K562 (cell line): ENCODE results near the gene MIEF2. TPM values are rescaled to one million over a fixed set of nuclear protein-coding genes. Genes with fewer than 3 reads are reported as not detected.

Experiments used
- ATAC-seq: fragments of 200-7000 bp; cut with Tn5 transposase; 3 replicates; pipeline ENCODE4 v1.9.1; 2020; ENCODE audit warnings: moderate library complexity
- BruUV-seq: library from RNA; stranded (reverse); fragments of 400-500 nt; replicated peaks from 2 replicates; lab custom pipeline; 2021; lab: Mats Ljungman, UMichigan
- CTCF ChIA-PET: fragments of 300-600 bp; formaldehyde crosslinking; extraction: SDS; loops from one replicate; lab custom pipeline; 2021; ENCODE audit warnings: low intra/inter-chr PET ratio; lab: Yijun Ruan, JAX
- POLR2A ChIA-PET: fragments of 300-600, 350-650 bp; sonication (Branson Sonifier 250); formaldehyde crosslinking; extraction: SDS; loops from one replicate; lab custom pipeline; 2021; ENCODE audit warnings: antibody characterized with exemption, inconsistent platforms; lab: Yijun Ruan, JAX
- DNase-seq, 4 experiments: peaks; one replicate each; pipeline versions ENCODE4 v3.0.0 to v3.0.0-alpha.2; 2011 to 2018; ENCODE audit warnings: low spot score in 3 of 4, mixed read lengths in 3 of 4; ENCODE audit errors: extremely low read depth in 1 of 4
- FAIRE-seq: peaks from 2 replicates; lab custom pipeline; 2011; peaks lifted over from hg19 to GRCh38; lab: Jason Lieb, UNC
- H2AFZ ChIP-seq: 2 replicates; pipeline ENCODE4 v1.6.0; 2011; ENCODE audit warnings: low read depth, low read length, control low read depth, inconsistent platforms
- H3K27ac ChIP-seq: fragments of 200-600 bp; 3 replicates; pipeline ENCODE4 v1.8.0; 2011; ENCODE audit warnings: low read depth, mild to moderate bottlenecking, control low read depth, inconsistent platforms, low read length, moderate library complexity, mixed read lengths; ENCODE audit errors: extremely low read depth
- H3K27me3 ChIP-seq, 2 experiments: fragments of 300-600 bp in 1 of 2; 2 replicates in 1 of 2; 3 replicates in 1 of 2; pipeline versions ENCODE4 v1.6.0 to v1.8.0; 2011; ENCODE audit warnings: inconsistent platforms in 2 of 2, low read length in 2 of 2, mild to moderate bottlenecking in 1 of 2, mixed read lengths in 1 of 2, moderate library complexity in 1 of 2; ENCODE audit not compliant: control insufficient read depth in 2 of 2, insufficient read depth in 2 of 2
- H3K36me3 ChIP-seq: fragments of 300-600 bp; 3 replicates; pipeline ENCODE4 v1.8.0; 2011; ENCODE audit warnings: mild to moderate bottlenecking, low read length, inconsistent platforms; ENCODE audit not compliant: control insufficient read depth, insufficient read depth
- H3K4me1 ChIP-seq, 2 experiments: fragments of 200-600 bp in 1 of 2; replicated peaks in 1 of 2; 2 replicates in 1 of 2; 3 replicates in 1 of 2; pipeline versions ENCODE4 v1.5.1 to v1.8.0; 2011; ENCODE audit warnings: inconsistent platforms in 2 of 2, low read length in 2 of 2, mild to moderate bottlenecking in 1 of 2, mixed read lengths in 1 of 2, moderate library complexity in 1 of 2; ENCODE audit not compliant: control insufficient read depth in 2 of 2, insufficient read depth in 2 of 2
- H3K4me2 ChIP-seq: 2 replicates; pipeline ENCODE4 v1.6.1; 2011; ENCODE audit warnings: low read length, control low read depth, inconsistent platforms, mixed read lengths; ENCODE audit not compliant: insufficient read depth
- H3K4me3 ChIP-seq: fragments of 200-600 bp; sonication (generic), shearing (Covaris generic); 2 replicates; pipeline ENCODE4 v1.5.1; 2016; ENCODE audit warnings: control low read depth, inconsistent platforms
- H3K79me2 ChIP-seq: fragments of 200-600 bp; 3 replicates; pipeline ENCODE4 v1.8.0; 2011; ENCODE audit warnings: low read length, inconsistent platforms; ENCODE audit not compliant: control insufficient read depth, insufficient read depth
- H3K9ac ChIP-seq, 2 experiments: 2 replicates each; pipeline versions ENCODE4 v1.6.0 to v1.6.1; 2011; ENCODE audit warnings: low read depth in 2 of 2, low read length in 2 of 2, control low read depth in 1 of 2, inconsistent platforms in 1 of 2, mild to moderate bottlenecking in 1 of 2, mixed read lengths in 1 of 2; ENCODE audit not compliant: insufficient read depth in 1 of 2
- H3K9me1 ChIP-seq: one replicate; pipeline ENCODE4 v1.6.0; 2011; ENCODE audit warnings: inconsistent platforms, mild to moderate bottlenecking, low read length, moderate library complexity; ENCODE audit not compliant: control insufficient read depth, insufficient read depth
- H3K9me3 ChIP-seq: replicated peaks from 2 replicates; pipeline ENCODE4 v1.5.1; 2011; ENCODE audit warnings: low read depth, low read length, inconsistent platforms; ENCODE audit not compliant: control insufficient read depth, insufficient read depth
- H4K20me1 ChIP-seq: replicated peaks from 2 replicates; pipeline ENCODE4 v1.6.1; 2011; ENCODE audit warnings: low read length, inconsistent platforms, mixed read lengths; ENCODE audit not compliant: control insufficient read depth, insufficient read depth
- ARNT ChIP-seq, 2 experiments: fragments of 450-650 bp; IDR thresholded peaks; 2 replicates each; pipeline ENCODE4 v1.6.1; 2016; ENCODE audit warnings: mild to moderate bottlenecking in 1 of 2
- BDP1 ChIP-seq: IDR thresholded peaks from 3 replicates; pipeline ENCODE4 v1.6.1; 2011; ENCODE audit not compliant: insufficient read length, insufficient read depth
- HIVEP1 ChIP-seq: fragments of 250-450 bp; sonication (Bioruptor Pico); IDR thresholded peaks from 2 replicates; pipeline ENCODE4 v1.4.0; 2020; ENCODE audit warnings: mild to moderate bottlenecking
- ILK ChIP-seq: fragments of 450-650 bp; IDR thresholded peaks from 2 replicates; pipeline ENCODE4 v1.6.1; 2016; ENCODE audit warnings: missing genetic modification characterization, low read depth, mild to moderate bottlenecking, missing compliant biosample characterization, moderate library complexity, borderline replicate concordance
- KDM1A ChIP-seq, 2 experiments: fragments of 450-650 bp; IDR thresholded peaks; 2 replicates each; pipeline ENCODE4 v1.6.1; 2016; ENCODE audit warnings: mild to moderate bottlenecking in 2 of 2
- KLF10 ChIP-seq: fragments of 250-450 bp; sonication (Bioruptor Pico); IDR thresholded peaks from 2 replicates; pipeline ENCODE4 v1.6.1; 2021; ENCODE audit warnings: matching md5 sums
- POLR3A ChIP-seq: IDR thresholded peaks from 2 replicates; pipeline ENCODE4 v1.6.1; 2011; ENCODE audit warnings: borderline replicate concordance, mild to moderate bottlenecking, moderate library complexity; ENCODE audit not compliant: insufficient read length, insufficient read depth; ENCODE audit errors: extremely low read depth
- SMARCC2 ChIP-seq: fragments of 450-650 bp; IDR thresholded peaks from 2 replicates; pipeline ENCODE4 v1.6.1; 2017; ENCODE audit warnings: antibody characterized with exemption, moderate library complexity, mild to moderate bottlenecking, low read depth
- SNAPC5 ChIP-seq: fragments of 250-450 bp; sonication (Bioruptor Pico); IDR thresholded peaks from 2 replicates; pipeline ENCODE4 v1.8.0; 2021; ENCODE audit warnings: moderate library complexity, mild to moderate bottlenecking, inconsistent platforms
- ZNF174 ChIP-seq: fragments of 250-450 bp; sonication (Bioruptor Pico); IDR thresholded peaks from 2 replicates; pipeline ENCODE4 v1.4.0; 2020; ENCODE audit warnings: mild to moderate bottlenecking
- ZNF41 ChIP-seq: fragments of 250-450 bp; sonication (Bioruptor Pico); conservative IDR thresholded peaks from 2 replicates; pipeline ENCODE4 v1.4.0; 2020; ENCODE audit warnings: mild to moderate bottlenecking
- ZNF583 ChIP-seq: fragments of 250-450 bp; sonication (Bioruptor Pico); IDR thresholded peaks from 2 replicates; pipeline ENCODE4 v1.4.0; 2020
- ZNF75A ChIP-seq: fragments of 450-650 bp; formaldehyde crosslinking; IDR thresholded peaks from 2 replicates; pipeline ENCODE4 v1.4.0; 2020; ENCODE audit warnings: mild to moderate bottlenecking
- ZNF778 ChIP-seq: fragments of 450-650 bp; formaldehyde crosslinking; IDR thresholded peaks from 2 replicates; pipeline ENCODE4 v1.4.0; 2020; ENCODE audit warnings: mild to moderate bottlenecking, moderate library complexity
- WGBS: fragments of 100-300 bp; shearing (Covaris generic); methylation state at CpG from one replicate; pipeline ENCODE4 v1.1.6; 2016; ENCODE audit warnings: low coverage, mixed read lengths; ENCODE audit not compliant: insufficient coverage; ENCODE audit errors: missing lambda C conversion rate; 5-methylcytosine and 5-hydroxymethylcytosine counted together
- in situ Hi-C: fragments of 300-500 bp; cut with MboI; formaldehyde crosslinking; loops from 4 replicates; pipeline ENCODE4 v1.15.0; 2018; ENCODE audit warnings: inconsistent platforms, mixed read lengths
- intact Hi-C: fragments of 100-400 bp; cut with micrococcal nuclease; formaldehyde crosslinking; loops from 2 replicates; pipeline ENCODE4 v1.14.2; 2022
- polyA plus RNA-seq, 8 experiments: library from polyadenylated mRNA; depleted of rRNA in 4 of 8; stranded (reverse) in 5 of 8; unstranded in 3 of 8; fragments of >200 nt; fragmentation: Nextera tagmentation in 2 of 8; fragmentation: Illumina TruSeq in 1 of 8; extraction: Ambion mirVana in 2 of 8; extraction: Trizol in 1 of 8; gene quantifications; 2 replicates each; pipeline versions ENCODE4 v1.2.1 to v1.2.3, GENCODE V29; 2011 to 2014; ENCODE audit warnings: inconsistent platforms in 1 of 8, missing spikeins in 1 of 8
- total RNA-seq, 7 experiments: library from RNA; depleted of rRNA in 6 of 7; stranded (reverse); fragments of >200 nt in 6 of 7; fragmentation: Illumina TruSeq in 2 of 7; extraction: Trizol in 2 of 7; gene quantifications; 2 replicates each; pipeline versions ENCODE4 v1.2.1 to v1.2.3, GENCODE V29; 2011 to 2021; ENCODE audit warnings: low replicate concordance in 1 of 7

The MIEF2 gene
- total and polyA plus RNA-seq, 9 of the 15 experiments (the other 6 are each of a cell fraction or from before 2014, with no cell fraction given), result 0.10 to 8.2 (median 2.4) TPM

- TSS peak; percentile 49 for BruUV-seq
- WGBS, result 48% methylated on average over 6 of the region's 18 CpGs
- Histone ChIP-seq H3K4me1 (peaks cover 18 to 58% of the 10 kb centered on the region in 2 experiments; a peak in 4 of 5 replicates), H3K4me3 (peak overlapping the region; percentile 85), H4K20me1 (no peaks in the 10 kb centered on the region), H3K9ac (peak overlapping the region; percentile 71 to 93), H3K27ac (peak overlapping the region; percentile 80; the same call in 2 of the 3 replicates), H3K9me3 (no peaks in the 10 kb centered on the region), H3K4me2 (peak overlapping the region; percentile 84), H2AFZ (peak overlapping the region; percentile 95), H3K27me3 (no peaks in the 10 kb centered on the region), H3K79me2 (peaks cover 23% of the 10 kb centered on the region), H3K36me3 (peaks cover 28% of the 10 kb centered on the region; the same call in 1 of the 3 replicates), H3K9me1 (no peaks in the 10 kb centered on the region)
- FAIRE-seq, result no peak
- POLR2A ChIA-PET, result interaction anchor here (0.7 kb wide), 1 partner anchor 607 kb away, joined by 3 read pairs; no protein-coding TSS in a partner anchor
- ATAC-seq, result peak; percentile 40
- peak in 3 of 4 experiments; percentile 27 to 60 (median 46) for DNase-seq
- in situ Hi-C loops (no loop called here), intact Hi-C loops (no loop called here)
- CTCF ChIA-PET, result no interaction called here
- TF ChIP-seq BDP1 (no peak), ARNT (IDR thresholded peaks at IDR 0.05) (no peak), ZNF75A (CRISPR knock-in tag) (no peak), ILK (tag) (no peak), POLR3A (no peak), SNAPC5 (CRISPR knock-in tag) (no peak), ZNF174 (CRISPR knock-in tag) (no peak), ZNF41 (no peak), ZNF583 (no peak), SMARCC2 (no peak), KDM1A (IDR thresholded peaks at IDR 0.05) (no peak), ZNF778 (CRISPR knock-in tag) (no peak), KLF10 (CRISPR knock-in tag) (no peak), HIVEP1 (CRISPR knock-in tag) (no peak)
These were observed 3.0 kb upstream of the MIEF2 start for GRCh38 chr17:18257268-18257981.
